Testis (tissue), 3 donors: Measurements from ENCODE around the gene PPFIBP2. TPM values are rescaled to one million over a fixed set of nuclear protein-coding genes. Genes with fewer than 3 reads are reported as not detected.
A peak's percentile ranks its signal among the peaks of the same experiment; 100 is the strongest.

ENCODE experiments used
- DNase-seq: peaks from one replicate; pipeline ENCODE4 v3.0.0-alpha.2; 2019
- H3K27ac ChIP-seq, 2 donors: fragments of 200-600 bp; sonication (generic); one replicate each; pipeline ENCODE4 v1.5.1; 2019
- H3K27me3 ChIP-seq: fragments of 200-600 bp; sonication (generic); one replicate; pipeline ENCODE4 v1.5.1; 2019
- H3K36me3 ChIP-seq: fragments of 200-600 bp; sonication (generic); one replicate; pipeline ENCODE4 v1.5.1; 2017; ENCODE audit warnings: low read depth; ENCODE audit errors: missing control alignments
- H3K4me1 ChIP-seq: fragments of 200-600 bp; sonication (generic); one replicate; pipeline ENCODE4 v1.5.1; 2019
- H3K4me3 ChIP-seq, 2 donors: fragments of 200-600 bp; sonication (generic); one replicate each; pipeline ENCODE4 v1.5.1; 2017 to 2019
- H3K9me3 ChIP-seq: fragments of 200-600 bp; sonication (generic); one replicate; pipeline ENCODE4 v1.5.1; 2017
- POLR2A ChIP-seq: fragments of 450-650 bp; IDR thresholded peaks from one replicate; pipeline ENCODE4 v1.6.1; 2017; ENCODE audit warnings: antibody characterized with exemption, mild to moderate bottlenecking, moderate library complexity
- WGBS, 2 donors: methylation state at CpG; one replicate each; pipeline ENCODE4 v1.1.5; 2018; 5-methylcytosine and 5-hydroxymethylcytosine counted together
- intact Hi-C: fragments of 100-400 bp; cut with DNase I; formaldehyde crosslinking; loops from one replicate; pipeline ENCODE4 v1.15.1; 2023; ENCODE audit warnings: low total_unique reads
- polyA plus RNA-seq: library from polyadenylated mRNA; stranded (reverse); fragments of 350-450 nt; fragmentation: Illumina TruSeq; extraction: RNeasy Lipid Tissue Mini Kit (QIAGEN cat#74804); gene quantifications from one replicate; pipeline ENCODE4 v1.2.3, GENCODE V29; 2014; ENCODE audit warnings: low read depth, low replicate concordance; ENCODE audit not compliant: insufficient read depth
- total RNA-seq, 2 donors: library from RNA; depleted of rRNA; stranded (reverse); fragments of >200 nt; gene quantifications; one replicate each; pipeline ENCODE4 v1.2.3, GENCODE V29; 2016
- TF ChIP-seq, protein P1 (sequence below), 3 experiments: fragments of 450-650 bp in 2 of 3; fragments of 200-600 bp in 1 of 3; sonication (generic) in 1 of 3; IDR thresholded peaks; one replicate each; pipeline ENCODE4 v1.5.1; 2016 to 2019; ENCODE audit warnings: antibody characterized with exemption in 3 of 3, mild to moderate bottlenecking in 2 of 3, moderate library complexity in 1 of 3

The PPFIBP2 gene
- total and polyA plus RNA-seq, 3 donors from 2014 or later, result 70.5 to 105 (median 104) TPM

DNA sequence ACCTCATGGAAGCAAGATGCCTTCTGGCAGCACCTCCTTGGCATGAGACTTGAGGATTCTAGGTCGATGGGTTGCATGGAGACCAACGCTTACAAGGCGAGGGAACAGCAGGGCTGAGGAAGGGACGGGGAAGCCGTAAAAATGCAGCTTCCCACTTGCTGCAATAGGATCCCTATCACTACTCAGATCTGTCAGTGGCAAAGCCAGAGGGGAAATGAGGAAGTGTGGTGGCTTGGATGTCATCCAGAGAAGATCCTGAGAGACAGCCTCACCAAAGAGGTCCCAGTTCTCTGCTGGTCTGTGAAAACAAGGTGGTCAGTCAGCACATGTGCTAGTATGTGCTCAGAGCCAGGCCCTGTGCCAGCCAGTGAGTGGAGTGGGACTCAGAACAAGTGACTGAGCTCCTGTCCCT is 137.3 kb downstream of the PPFIBP2 start:
- 76 to 89% methylated on average over 5 of the region's 5 CpGs for WGBS, 2 donors
- Histone ChIP-seq H3K36me3 (no peaks in the 10 kb centered on the region), H3K4me3 (no peak overlapping the region), H3K27ac (no peak overlapping the region), H3K4me1 (peaks cover 7% of the 10 kb centered on the region), H3K27me3 (no peaks in the 10 kb centered on the region), H3K9me3 (no peaks in the 10 kb centered on the region)
- intact Hi-C loops, result no loop called here
- no peak for DNase-seq
- no peak for TF ChIP-seq POLR2A
- TF ChIP-seq, protein P1, sequence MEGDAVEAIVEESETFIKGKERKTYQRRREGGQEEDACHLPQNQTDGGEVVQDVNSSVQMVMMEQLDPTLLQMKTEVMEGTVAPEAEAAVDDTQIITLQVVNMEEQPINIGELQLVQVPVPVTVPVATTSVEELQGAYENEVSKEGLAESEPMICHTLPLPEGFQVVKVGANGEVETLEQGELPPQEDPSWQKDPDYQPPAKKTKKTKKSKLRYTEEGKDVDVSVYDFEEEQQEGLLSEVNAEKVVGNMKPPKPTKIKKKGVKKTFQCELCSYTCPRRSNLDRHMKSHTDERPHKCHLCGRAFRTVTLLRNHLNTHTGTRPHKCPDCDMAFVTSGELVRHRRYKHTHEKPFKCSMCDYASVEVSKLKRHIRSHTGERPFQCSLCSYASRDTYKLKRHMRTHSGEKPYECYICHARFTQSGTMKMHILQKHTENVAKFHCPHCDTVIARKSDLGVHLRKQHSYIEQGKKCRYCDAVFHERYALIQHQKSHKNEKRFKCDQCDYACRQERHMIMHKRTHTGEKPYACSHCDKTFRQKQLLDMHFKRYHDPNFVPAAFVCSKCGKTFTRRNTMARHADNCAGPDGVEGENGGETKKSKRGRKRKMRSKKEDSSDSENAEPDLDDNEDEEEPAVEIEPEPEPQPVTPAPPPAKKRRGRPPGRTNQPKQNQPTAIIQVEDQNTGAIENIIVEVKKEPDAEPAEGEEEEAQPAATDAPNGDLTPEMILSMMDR (IDR thresholded peaks at IDR 0.05), result no peak

DNA sequence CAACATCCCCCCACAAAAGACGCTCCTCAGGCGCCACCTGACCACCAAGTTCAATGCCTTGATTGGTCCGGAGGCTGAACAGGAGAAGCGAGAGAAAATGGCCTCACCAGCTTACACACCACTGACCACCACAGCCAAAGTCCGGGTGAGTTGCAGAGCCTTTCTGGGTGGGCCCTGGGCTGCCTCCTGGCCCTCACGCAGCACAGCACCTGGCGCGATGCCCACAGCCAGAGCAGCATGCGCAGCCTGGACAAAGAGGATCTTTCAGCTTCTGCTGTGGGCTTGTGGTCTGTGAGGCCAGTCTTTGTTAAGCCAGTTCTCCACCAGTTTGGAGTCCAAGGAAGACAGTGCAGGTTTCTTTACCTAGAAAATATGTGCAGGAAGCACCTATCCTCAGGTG is 137.9 kb downstream of the PPFIBP2 start:
- H3K36me3 ChIP-seq, result no peaks in the 10 kb centered on the region
- intact Hi-C loops, result no loop called here
- DNase-seq, result peak; percentile 68
- no peak overlapping the region for H3K27ac ChIP-seq
- H3K4me1 ChIP-seq, result peaks cover 13% of the 10 kb centered on the region
- H3K4me3 ChIP-seq, result no peak overlapping the region
- no peaks in the 10 kb centered on the region for H3K27me3 ChIP-seq
- no peaks in the 10 kb centered on the region for H3K9me3 ChIP-seq
- TF ChIP-seq, protein P1 (IDR thresholded peaks at IDR 0.05), result no peak
- TF ChIP-seq POLR2A, result no peak
- WGBS, 2 donors, result 78 to 88% methylated on average over 9 of the region's 9 CpGs

DNA sequence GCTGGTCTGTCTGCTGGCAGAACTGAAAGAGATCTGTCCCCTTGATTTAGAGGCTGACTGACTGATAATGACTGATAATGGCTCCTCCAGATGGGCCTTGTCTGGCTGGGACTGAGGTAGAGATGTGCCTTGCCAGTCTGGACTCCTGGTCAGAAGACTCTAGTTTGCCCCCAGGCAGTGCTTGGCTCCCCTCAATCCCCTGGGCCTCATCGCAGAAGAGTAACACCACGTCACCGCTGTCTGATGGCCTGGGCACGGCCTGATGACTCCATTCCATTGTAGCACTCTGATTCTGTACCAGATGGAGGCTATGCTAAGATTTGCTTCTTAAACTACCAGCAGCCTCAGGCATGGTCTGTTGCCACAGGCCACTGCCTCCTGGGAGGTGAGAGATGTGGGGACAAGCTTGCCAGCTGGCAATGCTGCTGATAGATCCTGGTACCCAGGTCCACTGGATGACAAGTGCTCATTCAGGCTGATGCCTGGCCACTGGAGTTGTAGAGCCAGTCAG is 140.5 kb downstream of the PPFIBP2 start:
- Histone ChIP-seq H3K9me3 (no peaks in the 10 kb centered on the region), H3K4me1 (peaks cover 17% of the 10 kb centered on the region), H3K27me3 (no peaks in the 10 kb centered on the region), H3K27ac (no peak overlapping the region), H3K4me3 (no peak overlapping the region), H3K36me3 (no peaks in the 10 kb centered on the region)
- no peak for TF ChIP-seq POLR2A
- TF ChIP-seq, protein P1 (IDR thresholded peaks at IDR 0.05), result no peak
- whole genome bisulfite sequencing, 2 donors, result 85% methylated on average over 4 of the region's 4 CpGs; no CpG with 5 or more reads in 1 of the 2 donors
- DNase-seq, result no peak
- intact Hi-C loops, result no loop called here

DNA sequence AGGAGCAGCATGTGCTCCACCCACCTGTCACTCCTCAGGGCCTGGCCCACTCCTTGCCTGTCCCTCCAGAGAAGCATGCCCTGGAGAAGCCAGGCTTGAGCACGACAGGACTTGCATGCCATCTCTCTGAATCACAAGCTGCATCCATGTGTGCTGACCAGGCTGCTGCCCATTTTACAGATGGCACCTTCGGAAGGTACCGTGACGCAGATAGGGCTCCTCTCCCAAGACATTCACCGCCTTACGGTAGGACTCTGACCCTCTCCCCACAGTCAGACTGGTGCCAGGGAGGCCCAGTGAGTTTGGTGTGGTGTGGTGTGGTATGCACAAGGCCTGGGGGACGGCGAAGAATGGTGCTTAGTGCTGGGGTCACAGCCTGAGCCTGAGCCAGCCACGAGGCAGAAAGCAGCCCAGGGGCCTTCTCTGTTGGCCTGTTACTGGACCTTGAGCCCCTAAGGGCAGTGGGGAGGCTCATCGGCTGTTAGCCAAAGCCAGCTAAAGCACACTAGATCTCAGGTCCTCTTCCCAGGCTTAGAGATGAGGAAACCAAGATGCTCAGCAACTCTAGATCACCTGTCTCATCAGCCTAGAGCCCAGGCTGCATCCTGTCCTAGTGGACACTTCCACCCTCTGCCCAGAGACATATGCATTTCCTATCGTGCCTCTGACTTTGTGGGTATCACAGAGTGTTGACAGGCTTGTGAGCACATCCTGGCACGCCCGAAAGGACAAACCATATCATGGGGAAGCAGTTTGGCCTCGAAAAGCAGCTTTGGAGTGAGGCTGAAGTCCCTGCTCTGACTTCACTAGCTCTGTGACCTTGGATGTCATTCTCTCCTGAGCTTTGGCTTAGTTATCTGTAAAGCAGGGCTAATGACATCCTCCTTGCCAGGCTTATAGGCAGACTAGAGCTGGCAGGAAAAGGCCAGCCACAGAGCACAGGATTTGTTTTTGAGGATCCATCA is 141.7 kb downstream of the PPFIBP2 start:
- H3K9me3 ChIP-seq, result no peaks in the 10 kb centered on the region
- TF ChIP-seq, protein P1 (IDR thresholded peaks at IDR 0.05), result no peak
- no peak for TF ChIP-seq POLR2A
- no peak overlapping the region for H3K4me3 ChIP-seq
- 71 to 100% methylated on average over 1 to 14 of the region's 14 CpGs for WGBS, 2 donors
- peak overlapping the region; percentile 21 to 60 for H3K27ac ChIP-seq
- no peaks in the 10 kb centered on the region for H3K27me3 ChIP-seq
- H3K4me1 ChIP-seq, result peaks cover 17% of the 10 kb centered on the region
- no peak for DNase-seq
- intact Hi-C loops, result loop anchor here (5.0 kb wide), 1 partner anchor 78 kb away; no protein-coding TSS in a partner anchor
- no peaks in the 10 kb centered on the region for H3K36me3 ChIP-seq
